CD4-positive, alpha-beta memory T cell (primary cell): Measurements from ENCODE around the gene PNMA8A. TPM values are rescaled to one million over a fixed set of nuclear protein-coding genes. Genes with fewer than 3 reads are reported as not detected.

Source experiments
- CTCF ChIA-PET: fragments of 350-600 bp; sonication (Branson Sonifier 250); formaldehyde crosslinking; loops from one replicate; lab custom pipeline; 2021; ENCODE audit warnings: inconsistent platforms; ENCODE audit not compliant: partially characterized antibody; lab: Charles Lee
- POLR2A ChIA-PET: fragments of 350-600 bp; sonication (Branson Sonifier 250); formaldehyde crosslinking; loops from one replicate; lab custom pipeline; 2021; ENCODE audit not compliant: partially characterized antibody; lab: Charles Lee
- DNase-seq, 5 donors: peaks; one replicate each; pipeline versions ENCODE4 v3.0.0 to v3.0.0-alpha.2; 2020 to 2022; ENCODE audit warnings: mixed read lengths in 1 of 5
- H3K27ac ChIP-seq: one replicate; pipeline ENCODE4 v1.7.0; 2013; ENCODE audit warnings: low read depth, low read length
- H3K27me3 ChIP-seq: 2 replicates; pipeline ENCODE4 v1.7.0; 2013; ENCODE audit warnings: mild to moderate bottlenecking, low read length, moderate library complexity; ENCODE audit not compliant: insufficient read depth
- H3K36me3 ChIP-seq: 2 replicates; pipeline ENCODE4 v1.7.0; 2013; ENCODE audit warnings: mild to moderate bottlenecking, low read length, moderate library complexity; ENCODE audit not compliant: insufficient read depth
- H3K4me1 ChIP-seq: 2 replicates; pipeline ENCODE4 v1.7.0; 2013; ENCODE audit warnings: mild to moderate bottlenecking, low read length, moderate library complexity; ENCODE audit not compliant: insufficient read depth
- H3K4me3 ChIP-seq, 2 donors: one replicate each; pipeline ENCODE4 v1.7.0; 2013; ENCODE audit warnings: low read length in 2 of 2, mild to moderate bottlenecking in 1 of 2
- H3K9me3 ChIP-seq, 2 donors: one replicate each; pipeline ENCODE4 v1.7.0; 2013; ENCODE audit warnings: low read length in 2 of 2, control low read depth in 1 of 2; ENCODE audit not compliant: control insufficient read depth in 1 of 2
- H3K27ac Mint-ChIP-seq, 7 donors: one replicate each; pipeline ENCODE4 v1.8.0; 2020 to 2021; ENCODE audit warnings: mixed read lengths in 7 of 7, mild to moderate bottlenecking in 6 of 7, inconsistent platforms in 3 of 7, moderate library complexity in 3 of 7
- H3K27me3 Mint-ChIP-seq, 2 donors: one replicate each; pipeline ENCODE4 v1.8.0; 2020 to 2021; ENCODE audit warnings: mixed read lengths in 2 of 2
- H3K36me3 Mint-ChIP-seq, 2 donors: one replicate each; pipeline ENCODE4 v1.8.0; 2020 to 2021; ENCODE audit warnings: mixed read lengths in 2 of 2, inconsistent platforms in 1 of 2, mild to moderate bottlenecking in 1 of 2
- H3K4me1 Mint-ChIP-seq, 4 donors: one replicate each; pipeline ENCODE4 v1.8.0; 2020 to 2021; ENCODE audit warnings: mixed read lengths in 4 of 4, mild to moderate bottlenecking in 1 of 4
- H3K4me3 Mint-ChIP-seq, 8 donors: one replicate each; pipeline ENCODE4 v1.8.0; 2020 to 2021; ENCODE audit warnings: mixed read lengths in 8 of 8, mild to moderate bottlenecking in 7 of 8, moderate library complexity in 6 of 8, inconsistent platforms in 3 of 8
- H3K9me3 Mint-ChIP-seq, 8 donors: one replicate each; pipeline ENCODE4 v1.8.0; 2020 to 2021; ENCODE audit warnings: mixed read lengths in 8 of 8, mild to moderate bottlenecking in 5 of 8, inconsistent platforms in 3 of 8, moderate library complexity in 1 of 8
- intact Hi-C: fragments of 100-400 bp; cut with micrococcal nuclease; formaldehyde crosslinking; loops from one replicate; pipeline ENCODE4 v1.15.1; 2023
- polyA plus RNA-seq, 2 donors: library from polyadenylated mRNA; unstranded; fragments of 300-500 nt; fragmentation: Illumina TruSeq; gene quantifications; one replicate each; pipeline ENCODE4 v1.2.3, GENCODE V29; 2021
- total RNA-seq, 2 experiments: library from RNA; stranded (reverse); gene quantifications; one replicate each; pipeline ENCODE4 v1.2.3, GENCODE V29; 2021

PNMA8A gene
- total and polyA plus RNA-seq, 4 experiments from 2014 or later: 0.13 to 0.26 TPM; not detected in 2

DNA sequence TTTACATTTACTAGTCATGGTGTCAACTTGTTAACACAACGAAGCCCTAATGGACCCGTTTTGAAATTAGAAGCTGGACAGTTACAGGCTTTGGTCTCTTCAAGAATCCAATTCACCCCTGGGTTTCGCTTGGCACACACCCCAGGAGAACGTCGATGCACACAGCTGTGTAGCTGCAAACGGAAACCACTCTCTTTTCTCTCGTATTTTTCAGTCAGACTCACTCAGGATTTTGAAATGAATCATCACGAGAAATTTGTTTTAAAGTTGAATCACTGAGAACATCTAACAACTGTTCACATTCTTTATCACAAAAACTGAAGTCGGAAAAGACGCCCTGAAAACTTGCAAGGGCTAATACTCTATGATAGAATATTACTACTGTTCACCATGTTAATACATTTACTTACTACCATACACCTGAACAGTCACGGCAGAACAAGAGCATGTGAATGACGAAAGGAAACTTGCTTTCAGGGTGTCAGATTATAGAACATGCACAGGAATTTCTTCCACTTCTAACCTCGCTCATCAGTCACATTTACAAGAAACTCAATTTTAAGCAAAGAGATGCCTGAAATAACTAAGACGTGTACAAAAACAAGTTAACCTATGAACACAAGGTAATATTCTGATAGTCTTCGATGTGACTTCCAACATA, 4.7 kb downstream of the PNMA8A start:
- H3K36me3 ChIP-seq: no peaks in the 10 kb centered on the region
- Mint-ChIP-seq H3K27ac (peak overlapping the region in 1 of 7 donors; percentile 10), H3K9me3 (no peaks in the 10 kb centered on the region), H3K27me3 (peaks cover 17 to 30% of the 10 kb centered on the region in 2 donors), H3K4me1 (peaks cover 10 to 13% (median 11%) of the 10 kb centered on the region in 4 donors), H3K4me3 (peak overlapping the region in 4 of 8 donors; percentile 25 to 63 (median 44)), H3K36me3 (no peaks in the 10 kb centered on the region)
- intact Hi-C loops: no loop called here
- POLR2A ChIA-PET: interaction anchor here (0.6 kb wide), 1 partner anchor 11 kb away, joined by 3 read pairs; no protein-coding TSS in a partner anchor
- H3K4me3 ChIP-seq: no peak overlapping the region
- no peak for DNase-seq
- peaks cover 10% of the 10 kb centered on the region for H3K27me3 ChIP-seq
- CTCF ChIA-PET: interaction anchor here (1.7 kb wide), 1 partner anchor 72 kb away, joined by 5 read pairs; no protein-coding TSS in a partner anchor
- no peaks in the 10 kb centered on the region for H3K9me3 ChIP-seq
- H3K4me1 ChIP-seq: no peaks in the 10 kb centered on the region
- no peak overlapping the region for H3K27ac ChIP-seq

GRCh38 chr19:46463516-46463915, 7.8 kb downstream of the PNMA8A start:
- POLR2A ChIA-PET: no interaction called here
- Mint-ChIP-seq H3K27me3 (peaks cover 15 to 28% of the 10 kb centered on the region in 2 donors), H3K4me3 (no peak overlapping the region), H3K4me1 (peaks cover 10 to 13% (median 11%) of the 10 kb centered on the region in 4 donors), H3K36me3 (no peaks in the 10 kb centered on the region), H3K27ac (no peak overlapping the region), H3K9me3 (no peaks in the 10 kb centered on the region)
- CTCF ChIA-PET: no interaction called here
- no peak overlapping the region for H3K27ac ChIP-seq
- H3K4me1 ChIP-seq: no peaks in the 10 kb centered on the region
- intact Hi-C loops: no loop called here
- no peaks in the 10 kb centered on the region for H3K27me3 ChIP-seq
- H3K9me3 ChIP-seq: no peaks in the 10 kb centered on the region
- no peaks in the 10 kb centered on the region for H3K36me3 ChIP-seq
- DNase-seq: no peak
- H3K4me3 ChIP-seq: no peak overlapping the region

- Mint-ChIP-seq H3K9me3 (no peaks in the 10 kb centered on the region), H3K4me1 (peaks cover 4 to 5% (median 4%) of the 10 kb centered on the region in 4 donors), H3K27ac (peak overlapping the region in 1 of 7 donors; percentile 7), H3K4me3 (no peak overlapping the region), H3K36me3 (no peaks in the 10 kb centered on the region), H3K27me3 (peaks cover 17 to 19% of the 10 kb centered on the region in 2 donors)
- DNase-seq: no peak
- Histone ChIP-seq H3K27ac (no peak overlapping the region), H3K36me3 (no peaks in the 10 kb centered on the region), H3K4me3 (no peak overlapping the region), H3K4me1 (no peaks in the 10 kb centered on the region), H3K9me3 (no peaks in the 10 kb centered on the region), H3K27me3 (peaks cover 3% of the 10 kb centered on the region)
- ChIA-PET CTCF (no interaction called here), POLR2A (no interaction called here)
- intact Hi-C loops: no loop called here
Measured at GRCh38 chr19:46461537-46461936, 9.8 kb downstream of the PNMA8A start.

- intact Hi-C loops: no loop called here
- Mint-ChIP-seq H3K27ac (no peak overlapping the region), H3K36me3 (no peaks in the 10 kb centered on the region), H3K9me3 (no peaks in the 10 kb centered on the region), H3K4me3 (no peak overlapping the region), H3K27me3 (peaks cover 21 to 22% of the 10 kb centered on the region in 2 donors), H3K4me1 (no peaks in the 10 kb centered on the region)
- POLR2A ChIA-PET: no interaction called here
- peaks cover 3% of the 10 kb centered on the region for H3K27me3 ChIP-seq
- H3K27ac ChIP-seq: no peak overlapping the region
- no peaks in the 10 kb centered on the region for H3K4me1 ChIP-seq
- H3K9me3 ChIP-seq: no peaks in the 10 kb centered on the region
- H3K36me3 ChIP-seq: no peaks in the 10 kb centered on the region
- CTCF ChIA-PET: no interaction called here
- no peak for DNase-seq
- H3K4me3 ChIP-seq: no peak overlapping the region
Measured at GRCh38 chr19:46460981-46461380, 10.4 kb downstream of the PNMA8A start.

DNA sequence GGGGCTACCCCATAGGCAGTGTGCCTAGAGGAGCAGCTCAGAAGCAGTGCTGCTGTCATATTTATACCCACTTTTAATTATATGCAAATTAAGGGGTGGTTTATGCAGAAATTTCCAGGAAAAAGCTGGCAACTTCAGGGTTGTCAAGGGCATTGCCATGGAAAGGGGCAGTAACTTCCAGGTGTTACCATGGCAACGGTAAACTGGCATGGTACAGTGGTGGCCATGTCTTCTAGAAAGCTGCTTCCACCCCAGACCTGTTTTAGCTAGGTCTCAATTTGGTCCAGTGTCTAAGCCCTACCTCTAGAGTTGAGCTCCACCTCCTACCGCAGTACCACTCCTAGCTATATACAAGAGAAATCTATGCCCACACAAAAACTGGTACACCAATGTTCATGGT, 11.3 kb downstream of the PNMA8A start:
- Histone ChIP-seq H3K36me3 (no peaks in the 10 kb centered on the region), H3K4me3 (no peak overlapping the region), H3K27me3 (peaks cover 3% of the 10 kb centered on the region), H3K4me1 (no peaks in the 10 kb centered on the region), H3K27ac (no peak overlapping the region), H3K9me3 (no peaks in the 10 kb centered on the region)
- intact Hi-C loops: no loop called here
- H3K27me3 Mint-ChIP-seq: peaks cover 19 to 21% of the 10 kb centered on the region in 2 donors
- CTCF ChIA-PET: no interaction called here
- H3K4me1 Mint-ChIP-seq: no peaks in the 10 kb centered on the region
- H3K9me3 Mint-ChIP-seq: no peaks in the 10 kb centered on the region
- POLR2A ChIA-PET: no interaction called here
- no peak overlapping the region for H3K4me3 Mint-ChIP-seq
- no peak overlapping the region for H3K27ac Mint-ChIP-seq
- H3K36me3 Mint-ChIP-seq: no peaks in the 10 kb centered on the region
- DNase-seq: no peak

DNA sequence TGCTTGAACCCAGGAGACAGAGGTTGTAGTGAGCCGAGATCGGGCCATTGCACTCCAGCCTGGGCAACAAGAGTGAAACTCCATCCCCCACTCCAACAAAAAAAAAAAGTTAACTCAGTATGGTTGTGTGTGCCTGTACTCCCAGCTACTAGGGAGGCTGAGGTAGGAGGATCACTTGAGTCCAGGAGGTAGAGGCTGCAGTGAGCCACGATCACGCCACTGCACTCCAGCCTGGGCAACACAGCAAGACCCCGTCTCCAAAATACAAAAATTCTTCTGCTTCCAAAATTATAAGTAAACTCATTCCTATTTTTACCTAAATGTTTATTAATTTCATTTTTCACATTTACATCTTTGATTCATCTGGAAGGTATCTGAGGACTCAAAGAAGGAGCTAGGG, 14.4 kb downstream of the PNMA8A start:
- POLR2A ChIA-PET: no interaction called here
- no peaks in the 10 kb centered on the region for H3K4me1 ChIP-seq
- peaks cover 15 to 16% of the 10 kb centered on the region in 2 donors for H3K27me3 Mint-ChIP-seq

DNA sequence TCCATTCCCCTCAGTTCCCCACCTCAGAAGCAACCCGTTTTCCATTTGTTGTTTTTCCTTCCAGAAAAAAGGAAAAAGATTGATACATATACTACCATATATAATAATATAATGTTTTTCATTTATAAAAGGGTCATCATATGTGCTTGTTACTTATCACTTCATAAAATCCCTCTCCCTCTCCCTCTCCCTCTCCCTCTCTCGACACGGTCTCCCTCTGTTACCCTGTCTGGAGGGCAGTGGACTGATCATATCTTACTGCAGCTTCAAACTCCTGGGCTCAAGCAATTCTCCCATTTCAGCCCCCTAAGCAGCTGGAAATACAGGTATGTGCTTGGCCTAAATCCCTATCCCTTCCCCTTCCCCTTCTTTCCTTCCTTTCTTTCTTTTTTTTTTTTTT, 17.1 kb downstream of the PNMA8A start:
- Mint-ChIP-seq H3K36me3 (peaks cover 3 to 5% of the 10 kb centered on the region in 2 donors), H3K27me3 (peaks cover 17 to 24% of the 10 kb centered on the region in 2 donors), H3K4me1 (no peaks in the 10 kb centered on the region), H3K4me3 (no peak overlapping the region), H3K27ac (no peak overlapping the region), H3K9me3 (peaks cover 2 to 12% (median 10%) of the 10 kb centered on the region in 8 donors)
- no peak for DNase-seq
- POLR2A ChIA-PET: no interaction called here
- Histone ChIP-seq H3K27ac (no peak overlapping the region), H3K27me3 (peaks cover 3% of the 10 kb centered on the region), H3K4me3 (no peak overlapping the region), H3K4me1 (no peaks in the 10 kb centered on the region), H3K36me3 (no peaks in the 10 kb centered on the region), H3K9me3 (no peaks in the 10 kb centered on the region)
- intact Hi-C loops: no loop called here
- CTCF ChIA-PET: no interaction called here

More for the DNA sequence above, 14.4 kb downstream of the PNMA8A start:
- no peak overlapping the region for H3K27ac Mint-ChIP-seq
- CTCF ChIA-PET: no interaction called here
- no peaks in the 10 kb centered on the region for H3K9me3 ChIP-seq
- H3K4me1 Mint-ChIP-seq: no peaks in the 10 kb centered on the region
- H3K9me3 Mint-ChIP-seq: no peaks in the 10 kb centered on the region
- no peak overlapping the region for H3K4me3 Mint-ChIP-seq
- intact Hi-C loops: no loop called here
- DNase-seq: no peak
- no peak overlapping the region for H3K4me3 ChIP-seq
- H3K36me3 Mint-ChIP-seq: no peaks in the 10 kb centered on the region
- no peaks in the 10 kb centered on the region for H3K36me3 ChIP-seq
- H3K27me3 ChIP-seq: peaks cover 3% of the 10 kb centered on the region
- no peak overlapping the region for H3K27ac ChIP-seq
